Measurements from ENCODE around the gene CFAP206. TPM values are rescaled to one million over a fixed set of nuclear protein-coding genes. Genes with fewer than 3 reads are reported as not detected.

Gene CFAP206
- total RNA-seq, 1 donor: 0.36 TPM

GRCh38 chr6:87419266-87419665 is 11.5 kb downstream of the CFAP206 start:
- Histone ChIP-seq H4K20me1 (ENCODE audit: insufficient read depth, low read length) (no peaks in the 10 kb centered on the region), H3K79me2 (ENCODE audit: insufficient read depth, low read length) (no peaks in the 10 kb centered on the region), H3K4me1 (ENCODE audit: insufficient read depth, low read length) (no peaks in the 10 kb centered on the region), H3K4me3 (ENCODE audit: insufficient read depth, low read length) (no peak overlapping the region), H3K36me3 (ENCODE audit: insufficient read depth, low read length) (no peaks in the 10 kb centered on the region), H3K9me3 (ENCODE audit: low read depth, low read length) (no peaks in the 10 kb centered on the region), H3K27me3 (ENCODE audit: insufficient read depth, low read length) (peaks cover 2% of the 10 kb centered on the region), H3K27ac (ENCODE audit: low read depth, low read length) (no peak overlapping the region), H2AFZ (ENCODE audit: low read length) (no peak overlapping the region), H3K4me2 (ENCODE audit: insufficient read depth, low read length) (no peak overlapping the region)
- no peak for TF ChIP-seq CTCF (IDR thresholded peaks at IDR 0.05; ENCODE audit: extremely low read depth, low read depth, low read length)
- DNase-seq (ENCODE audit: insufficient read length, low spot score, missing footprints): no peak

- Histone ChIP-seq H4K20me1 (ENCODE audit: insufficient read depth, low read length) (no peaks in the 10 kb centered on the region), H2AFZ (ENCODE audit: low read length) (no peak overlapping the region), H3K4me2 (ENCODE audit: insufficient read depth, low read length) (no peak overlapping the region), H3K36me3 (ENCODE audit: insufficient read depth, low read length) (no peaks in the 10 kb centered on the region), H3K9me3 (ENCODE audit: low read depth, low read length) (no peaks in the 10 kb centered on the region), H3K4me1 (ENCODE audit: insufficient read depth, low read length) (no peaks in the 10 kb centered on the region), H3K79me2 (ENCODE audit: insufficient read depth, low read length) (no peaks in the 10 kb centered on the region), H3K27me3 (ENCODE audit: insufficient read depth, low read length) (peaks cover 2% of the 10 kb centered on the region), H3K27ac (ENCODE audit: low read depth, low read length) (no peak overlapping the region), H3K4me3 (ENCODE audit: insufficient read depth, low read length) (no peak overlapping the region)
- no peak for DNase-seq (ENCODE audit: insufficient read length, low spot score, missing footprints)
- TF ChIP-seq CTCF (IDR thresholded peaks at IDR 0.05; ENCODE audit: extremely low read depth, low read depth, low read length): no peak
These were observed 12.6 kb downstream of the CFAP206 start for GRCh38 chr6:87420360-87420759.

- Histone ChIP-seq H3K9me3 (ENCODE audit: low read depth, low read length) (no peaks in the 10 kb centered on the region), H3K36me3 (ENCODE audit: insufficient read depth, low read length) (no peaks in the 10 kb centered on the region), H2AFZ (ENCODE audit: low read length) (no peak overlapping the region), H3K4me2 (ENCODE audit: insufficient read depth, low read length) (no peak overlapping the region), H3K27ac (ENCODE audit: low read depth, low read length) (no peak overlapping the region), H3K79me2 (ENCODE audit: insufficient read depth, low read length) (no peaks in the 10 kb centered on the region), H4K20me1 (ENCODE audit: insufficient read depth, low read length) (no peaks in the 10 kb centered on the region), H3K27me3 (ENCODE audit: insufficient read depth, low read length) (peaks cover under 1% of the 10 kb centered on the region), H3K4me3 (ENCODE audit: insufficient read depth, low read length) (no peak overlapping the region), H3K4me1 (ENCODE audit: insufficient read depth, low read length) (no peaks in the 10 kb centered on the region)
- no peak for DNase-seq (ENCODE audit: insufficient read length, low spot score, missing footprints)
- TF ChIP-seq CTCF (IDR thresholded peaks at IDR 0.05; ENCODE audit: extremely low read depth, low read depth, low read length): no peak
These were observed 13.8 kb downstream of the CFAP206 start for GRCh38 chr6:87421576-87421975.

GRCh38 chr6:87426789-87427188 is 19.0 kb downstream of the CFAP206 start:
- no peak overlapping the region for H2AFZ ChIP-seq (ENCODE audit: low read length)
- H3K79me2 ChIP-seq (ENCODE audit: insufficient read depth, low read length): no peaks in the 10 kb centered on the region
- no peak overlapping the region for H3K4me3 ChIP-seq (ENCODE audit: insufficient read depth, low read length)

More at GRCh38 chr6:87426789-87427188, 19.0 kb downstream of the CFAP206 start:
- Histone ChIP-seq H3K4me2 (ENCODE audit: insufficient read depth, low read length) (no peak overlapping the region), H3K36me3 (ENCODE audit: insufficient read depth, low read length) (no peaks in the 10 kb centered on the region), H3K27ac (ENCODE audit: low read depth, low read length) (no peak overlapping the region), H3K27me3 (ENCODE audit: insufficient read depth, low read length) (no peaks in the 10 kb centered on the region), H3K9me3 (ENCODE audit: low read depth, low read length) (no peaks in the 10 kb centered on the region), H3K4me1 (ENCODE audit: insufficient read depth, low read length) (no peaks in the 10 kb centered on the region), H4K20me1 (ENCODE audit: insufficient read depth, low read length) (no peaks in the 10 kb centered on the region)
- no peak for DNase-seq (ENCODE audit: insufficient read length, low spot score, missing footprints)
- no peak for TF ChIP-seq CTCF (IDR thresholded peaks at IDR 0.05; ENCODE audit: extremely low read depth, low read depth, low read length)

All from osteoblast (primary cell).